ENCODE data around the gene APOA5.

DNA sequence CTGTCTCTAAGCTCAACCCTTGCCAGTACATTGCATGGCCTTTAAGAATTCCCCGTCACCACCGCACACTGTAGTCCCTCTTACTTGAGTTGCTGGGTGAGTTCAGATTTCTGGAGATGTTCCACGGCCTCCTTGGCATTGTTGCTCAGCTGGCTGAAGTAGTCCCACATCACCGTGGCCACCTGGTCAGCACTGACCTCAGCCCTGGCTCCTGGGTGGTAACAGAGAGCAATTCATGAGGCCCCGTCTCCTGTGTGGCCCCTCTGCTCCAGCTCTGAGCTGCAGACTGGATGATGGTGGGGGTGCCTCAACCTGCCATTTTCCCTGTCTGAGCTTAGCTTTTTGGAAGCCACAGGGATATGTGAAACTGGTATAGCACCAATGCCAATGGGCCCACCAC is 30.9 kb upstream of the APOA5 start:
- no peak for TF ChIP-seq CTCF (IDR thresholded peaks at IDR 0.05; ENCODE audit: insufficient read depth, low read length, poor library complexity, severe bottlenecking)
- TF ChIP-seq EZH2phosphoT487 (conservative IDR thresholded peaks at IDR 0.05; ENCODE audit: low read length): no peak
